Measurements from ENCODE around the gene VIM.

The VIM gene

GRCh38 chr10:17210361-17210760, 17.7 kb upstream of the VIM start:
- DNase-seq, result no peak

- no peak for DNase-seq
These were observed 15.2 kb upstream of the VIM start for GRCh38 chr10:17212802-17213221.

DNA sequence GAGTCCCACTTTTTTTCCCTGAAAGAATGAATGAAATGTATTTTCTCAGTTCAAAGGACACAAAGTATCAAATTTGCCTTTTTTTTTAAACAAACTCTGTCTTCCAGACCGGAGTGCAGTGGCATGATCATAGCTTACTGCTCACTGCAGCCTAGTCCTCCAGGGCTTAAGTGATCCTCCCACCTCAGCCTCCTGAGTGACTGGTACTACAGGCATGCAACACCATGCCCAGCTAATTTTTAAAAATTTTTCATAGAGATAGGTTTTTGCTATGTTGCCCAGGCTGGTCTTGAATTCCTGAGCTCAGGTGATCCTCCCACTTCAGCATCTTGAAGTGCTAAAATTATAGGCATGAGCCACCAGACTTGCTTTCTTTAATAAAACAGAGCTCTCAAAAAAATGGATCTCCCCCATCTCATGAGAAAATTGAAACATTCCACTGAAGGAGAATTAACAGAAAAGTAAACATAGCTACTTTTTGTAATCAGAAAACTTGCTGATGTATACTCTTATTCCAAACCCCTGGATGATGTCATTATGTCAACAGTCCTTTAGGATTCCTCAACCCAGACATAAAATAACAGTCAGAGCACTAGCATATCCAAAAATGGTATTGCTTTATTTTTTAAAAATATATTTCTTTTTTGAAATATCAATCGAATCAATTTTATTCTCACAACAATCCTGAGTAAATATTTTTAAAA, 14.2 kb upstream of the VIM start:
- no peak for DNase-seq

DNA sequence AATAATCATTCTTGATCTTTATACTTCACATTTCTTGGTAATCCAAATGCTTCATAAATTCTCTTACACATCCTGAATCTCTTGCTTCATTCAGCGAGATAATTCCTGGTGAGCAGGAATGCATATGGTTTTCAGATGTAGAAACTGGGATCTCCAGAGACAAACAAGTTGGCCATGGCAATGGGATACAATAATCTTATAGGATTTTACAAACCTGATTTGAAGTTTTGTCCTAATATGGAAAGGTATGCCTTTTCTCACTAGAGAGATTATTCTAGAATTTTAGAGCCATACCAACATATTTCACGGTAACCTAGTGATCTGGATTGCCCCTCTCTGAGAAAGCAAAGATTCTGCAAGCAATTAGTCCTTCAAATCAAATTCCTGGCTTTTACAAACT, 13.5 kb upstream of the VIM start:
- DNase-seq, result no peak

GRCh38 chr10:17214971-17215781, 12.9 kb upstream of the VIM start:
- no peak for DNase-seq

GRCh38 chr10:17215782-17216122, 12.3 kb upstream of the VIM start:
- DNase-seq, result no peak

DNA sequence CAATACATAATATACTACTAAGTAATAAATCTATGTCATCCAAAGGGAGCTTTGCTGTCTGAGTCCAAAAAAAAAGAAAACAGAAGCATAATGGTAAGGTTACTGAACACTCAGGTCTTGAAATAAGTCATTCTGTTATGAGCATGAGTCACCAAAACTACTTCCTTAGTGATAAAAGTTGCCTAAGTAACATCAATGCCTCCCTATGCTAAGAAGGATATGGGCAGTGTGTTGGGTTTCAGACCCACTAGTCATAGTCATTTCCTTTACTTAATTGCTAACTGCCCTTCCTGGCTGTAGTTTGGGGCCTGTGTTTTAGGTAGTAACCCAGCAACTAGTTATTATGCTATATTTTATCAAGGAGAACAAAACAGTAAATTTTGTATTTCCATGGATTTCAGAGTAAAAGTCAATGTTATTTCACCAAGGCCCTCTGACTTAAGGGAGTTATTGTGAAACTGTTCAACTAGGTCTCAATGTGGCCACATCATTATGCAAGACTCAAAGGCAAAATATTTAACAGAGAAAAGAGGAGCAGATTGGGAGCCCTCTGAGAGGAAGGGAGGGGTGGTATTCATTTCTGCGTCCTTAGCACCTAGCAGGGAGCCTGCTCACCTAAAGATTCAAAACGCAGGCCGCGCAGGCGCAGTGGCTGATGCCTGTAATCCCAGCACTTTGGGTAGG, 11.7 kb upstream of the VIM start:
- no peak for DNase-seq

- DNase-seq, result no peak
These were observed 11.1 kb upstream of the VIM start for GRCh38 chr10:17216901-17217395.

GRCh38 chr10:17217631-17218232, 10.3 kb upstream of the VIM start:
- DNase-seq, result no peak

DNA sequence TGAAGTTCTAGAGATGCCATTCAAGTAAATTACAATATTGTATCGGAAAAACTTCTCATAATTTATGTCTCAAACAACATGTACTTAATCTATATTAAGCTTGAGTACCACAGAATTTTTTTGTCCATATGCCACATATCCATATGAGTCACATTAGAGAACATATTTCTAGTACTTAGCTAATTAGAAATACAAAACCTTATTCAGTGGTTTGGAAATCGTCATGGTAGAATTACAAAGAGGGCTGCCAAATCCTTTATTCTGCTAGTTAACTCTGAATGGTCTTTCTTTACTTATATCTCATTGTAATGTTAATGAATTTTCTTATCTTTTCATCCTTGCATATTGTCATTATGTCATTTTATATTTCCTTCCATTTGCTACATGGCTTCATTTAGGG, 9.0 kb upstream of the VIM start:
- no peak for DNase-seq

DNA sequence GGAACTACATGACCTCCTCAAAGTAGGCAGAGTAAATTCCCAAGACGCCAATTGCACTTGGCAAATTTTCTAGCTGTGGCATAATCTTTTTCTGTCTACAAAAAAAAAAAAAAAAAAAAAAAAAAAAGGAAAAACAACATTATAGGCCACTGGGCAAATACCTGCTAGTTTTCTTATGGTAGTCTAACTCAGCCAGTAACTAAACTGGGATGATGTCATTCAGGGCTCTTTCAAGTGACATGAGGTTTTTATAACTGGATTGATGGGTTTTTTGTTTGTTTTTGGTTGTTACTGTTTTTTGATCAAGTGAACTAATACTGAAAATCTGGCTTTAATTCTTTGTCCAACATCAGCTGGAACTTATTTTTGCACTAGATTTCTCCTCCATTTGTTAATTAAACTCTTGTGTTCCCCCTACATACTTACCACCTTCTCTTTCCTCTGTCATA, 7.4 kb upstream of the VIM start:
- DNase-seq, result no peak

- no peak for DNase-seq
These were observed 5.7 kb upstream of the VIM start for GRCh38 chr10:17222329-17222728.

GRCh38 chr10:17225808-17226207, 2.2 kb upstream of the VIM start:
- no peak for DNase-seq

DNA sequence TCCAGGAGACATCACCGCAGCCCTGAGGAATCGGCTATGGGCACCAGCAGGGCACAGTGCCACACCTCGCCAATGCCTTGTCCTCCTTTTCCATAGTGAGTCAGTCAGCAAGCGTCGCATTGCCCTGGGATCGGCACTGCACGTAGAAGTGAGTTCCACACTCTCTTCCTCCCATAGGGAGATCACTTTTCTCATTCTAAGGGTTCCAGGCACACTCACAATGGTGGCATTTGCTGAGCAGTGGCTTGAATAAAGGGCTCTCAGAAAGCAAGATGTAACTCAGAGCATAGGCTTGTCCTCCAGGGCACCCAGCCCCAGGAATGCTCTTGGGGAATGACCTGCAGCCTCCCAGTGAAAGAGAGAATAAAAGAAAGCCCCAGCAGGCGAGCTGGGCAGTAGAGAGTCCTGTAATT, 1.1 kb upstream of the VIM start:
- no peak for DNase-seq

- no peak for DNase-seq
These were observed 512 bp upstream of the VIM start for GRCh38 chr10:17227367-17228090.

DNA sequence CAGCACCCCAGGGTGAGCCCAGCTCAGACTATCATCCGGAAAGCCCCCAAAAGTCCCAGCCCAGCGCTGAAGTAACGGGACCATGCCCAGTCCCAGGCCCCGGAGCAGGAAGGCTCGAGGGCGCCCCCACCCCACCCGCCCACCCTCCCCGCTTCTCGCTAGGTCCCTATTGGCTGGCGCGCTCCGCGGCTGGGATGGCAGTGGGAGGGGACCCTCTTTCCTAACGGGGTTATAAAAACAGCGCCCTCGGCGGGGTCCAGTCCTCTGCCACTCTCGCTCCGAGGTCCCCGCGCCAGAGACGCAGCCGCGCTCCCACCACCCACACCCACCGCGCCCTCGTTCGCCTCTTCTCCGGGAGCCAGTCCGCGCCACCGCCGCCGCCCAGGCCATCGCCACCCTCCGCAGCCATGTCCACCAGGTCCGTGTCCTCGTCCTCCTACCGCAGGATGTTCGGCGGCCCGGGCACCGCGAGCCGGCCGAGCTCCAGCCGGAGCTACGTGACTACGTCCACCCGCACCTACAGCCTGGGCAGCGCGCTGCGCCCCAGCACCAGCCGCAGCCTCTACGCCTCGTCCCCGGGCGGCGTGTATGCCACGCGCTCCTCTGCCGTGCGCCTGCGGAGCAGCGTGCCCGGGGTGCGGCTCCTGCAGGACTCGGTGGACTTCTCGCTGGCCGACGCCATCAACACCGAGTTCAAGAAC, 1.1 kb downstream of the VIM start:
- DNase-seq, result no peak

DNA sequence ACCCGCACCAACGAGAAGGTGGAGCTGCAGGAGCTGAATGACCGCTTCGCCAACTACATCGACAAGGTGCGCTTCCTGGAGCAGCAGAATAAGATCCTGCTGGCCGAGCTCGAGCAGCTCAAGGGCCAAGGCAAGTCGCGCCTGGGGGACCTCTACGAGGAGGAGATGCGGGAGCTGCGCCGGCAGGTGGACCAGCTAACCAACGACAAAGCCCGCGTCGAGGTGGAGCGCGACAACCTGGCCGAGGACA, 1.6 kb downstream of the VIM start:
- no peak for DNase-seq

- DNase-seq, result no peak
These were observed 2.1 kb downstream of the VIM start for GRCh38 chr10:17229967-17230682.

DNA sequence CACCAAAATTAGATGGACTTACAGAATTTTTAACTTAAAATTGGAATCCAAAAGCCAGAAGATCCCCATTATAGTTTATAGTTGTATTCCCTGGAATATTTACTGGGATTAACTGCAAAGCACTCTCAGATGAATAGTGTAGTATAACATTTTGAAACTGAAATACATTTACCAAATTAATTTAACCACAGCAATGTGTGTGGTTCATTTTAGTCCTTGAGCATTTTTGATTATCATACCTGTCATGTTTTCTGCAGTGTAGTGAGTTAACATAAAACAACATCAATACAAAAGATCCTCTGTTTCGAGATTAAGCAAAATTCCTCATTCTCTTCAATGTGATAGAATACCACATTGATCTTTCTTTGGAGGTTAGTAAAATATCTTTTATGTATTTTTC, 3.7 kb downstream of the VIM start:
- DNase-seq, result no peak

- no peak for DNase-seq
These were observed 4.4 kb downstream of the VIM start for GRCh38 chr10:17232276-17232960.
